C4-2B (cell line): ENCODE data around the gene ZNF440.

Source experiments
- H3K27ac ChIP-seq: fragments of 450-650 bp; 2 replicates; pipeline ENCODE4 v1.5.1; 2017
- CTCF ChIP-seq: fragments of 450-650 bp; conservative IDR thresholded peaks from 2 replicates; pipeline ENCODE4 v1.5.1; 2017; ENCODE audit warnings: mild to moderate bottlenecking
- ZFX ChIP-seq: fragments of 450-650 bp; IDR thresholded peaks from 2 replicates; pipeline ENCODE4 v1.6.1; 2017

Gene ZNF440

DNA sequence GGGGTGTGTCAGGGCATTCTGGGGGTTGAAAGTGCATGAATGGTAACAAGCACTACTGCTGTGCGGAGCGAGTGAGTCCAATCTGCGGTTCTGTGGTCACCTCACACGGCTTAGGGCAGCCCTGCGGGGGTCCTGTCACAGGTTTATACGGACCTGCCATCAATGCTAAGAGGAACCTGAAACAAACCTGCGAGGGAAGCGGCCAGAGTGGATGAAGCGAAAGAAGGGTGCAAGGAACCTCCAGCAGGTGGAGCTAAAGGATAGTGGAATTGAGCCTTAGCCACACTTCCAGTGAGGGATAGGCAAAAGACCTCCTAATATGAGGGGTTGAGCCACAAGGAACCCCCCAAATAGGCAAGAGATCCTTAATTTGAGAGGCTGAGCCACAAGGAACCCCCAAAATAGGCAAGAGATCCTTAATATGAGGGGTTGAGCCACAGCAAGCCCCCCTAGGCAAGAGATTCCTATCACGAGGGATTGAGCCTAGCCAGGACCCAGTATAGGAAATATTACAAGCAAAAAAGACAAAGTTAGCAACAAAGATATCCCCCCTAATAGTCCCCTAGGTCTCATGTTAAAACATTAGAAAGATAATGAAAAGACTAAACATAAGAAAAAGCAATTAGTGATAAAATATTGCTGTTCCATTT is 67.2 kb downstream of the ZNF440 start:
- H3K27ac ChIP-seq: no peak overlapping the region
- TF ChIP-seq CTCF (peak; percentile 78), ZFX (no peak)

DNA sequence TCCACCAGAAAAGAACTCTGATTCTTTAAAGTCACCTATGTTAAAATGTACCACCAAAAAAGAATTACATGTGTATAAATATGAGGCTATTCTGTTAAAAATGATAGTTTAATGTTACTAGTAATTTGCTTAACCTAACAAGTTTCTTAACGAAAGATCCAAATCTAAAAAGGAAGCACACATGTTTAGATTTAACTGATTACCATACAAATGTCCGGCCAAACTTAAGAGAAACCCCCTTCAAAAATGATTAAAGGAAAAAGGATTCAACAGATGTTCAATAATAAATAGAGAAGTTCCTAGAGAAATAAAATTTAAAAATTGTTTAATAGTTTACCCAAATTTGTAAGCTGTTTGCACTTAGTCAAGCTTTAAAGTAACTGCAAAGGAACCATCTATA is 68.5 kb downstream of the ZNF440 start:
- no peak for TF ChIP-seq CTCF
- no peak for TF ChIP-seq ZFX
- H3K27ac ChIP-seq: no peak overlapping the region
